B cell (primary cell): ENCODE data around the gene MBD6.

Experiments
- CTCF ChIP-seq: fragments of 200-600 bp; IDR thresholded peaks from one replicate; pipeline ENCODE4 v1.8.0; 2022; ENCODE audit warnings: antibody characterized with exemption, mild to moderate bottlenecking
- EZH2 ChIP-seq: IDR thresholded peaks from 2 replicates; pipeline ENCODE4 v1.6.1; 2012; ENCODE audit warnings: borderline replicate concordance, low read depth, mild to moderate bottlenecking, moderate library complexity, low read length; ENCODE audit not compliant: insufficient read depth, poor library complexity, severe bottlenecking

DNA sequence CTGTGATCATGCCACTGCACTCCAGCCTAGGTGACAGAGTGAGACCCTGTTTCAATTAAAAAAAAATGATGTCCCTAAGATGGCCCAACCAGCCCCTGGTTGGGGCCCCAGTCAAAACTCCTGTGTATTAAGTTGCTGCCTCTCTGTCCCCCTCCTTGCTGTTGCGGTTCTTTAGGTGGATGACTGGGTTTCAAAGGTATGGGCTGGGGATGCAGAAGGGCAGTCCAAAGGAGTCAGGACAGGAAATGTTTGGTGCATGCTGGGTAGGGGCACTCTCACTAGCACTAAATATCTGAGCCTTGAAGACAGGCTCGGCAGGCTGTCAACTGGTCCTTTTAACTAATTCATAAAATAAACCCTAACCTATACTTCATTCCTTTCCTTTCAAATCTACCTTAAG, 56.4 kb downstream of the MBD6 start:
- TF ChIP-seq CTCF (no peak), EZH2 (no peak)
